Transverse colon (tissue), 4 donors: ENCODE measurements around the gene MAFB.

ENCODE experiments used
- CTCF ChIP-seq, 5 experiments: fragments of 200-600 bp in 3 of 5; fragments of 450-650 bp in 2 of 5; sonication (generic) in 3 of 5; IDR thresholded peaks; 1 replicate in 2 of 5; 2 replicates in 3 of 5; pipeline ENCODE4 v1.5.1; 2016 to 2017; ENCODE audit warnings: antibody characterized with exemption in 5 of 5, inconsistent platforms in 3 of 5, mild to moderate bottlenecking in 2 of 5, moderate library complexity in 1 of 5
- POLR2AphosphoS5 ChIP-seq, 3 donors: sonication (generic); formaldehyde crosslinking; IDR thresholded peaks; one replicate each; pipeline ENCODE4 v1.6.1; 2016; ENCODE audit warnings: antibody characterized with exemption in 3 of 3

GRCh38 chr20:40670253-40670652 is 18.8 kb downstream of the MAFB start:
- TF ChIP-seq CTCF (IDR thresholded peaks at IDR 0.05) (no peak), POLR2AphosphoS5 (IDR thresholded peaks at IDR 0.05) (no peak)
